ENCODE measurements around the gene FAM53B. TPM values are rescaled to one million over a fixed set of nuclear protein-coding genes. Genes with fewer than 3 reads are reported as not detected.

Gene FAM53B
- total RNA-seq, 1 experiment from 2014 or later: 13.7 TPM

- intact Hi-C loops (cut with micrococcal nuclease; ENCODE audit: unreplicated experiment): no loop called here
- H3K27me3 Mint-ChIP-seq (ENCODE audit: insufficient read depth, unreplicated experiment): no peaks in the 10 kb centered on the region
Observed at GRCh38 chr10:124677749-124678556, 66.2 kb downstream of the FAM53B start.

GRCh38 chr10:124677293-124677699 lies 66.9 kb downstream of the FAM53B start:
- Mint-ChIP-seq H3K36me3 (ENCODE audit: insufficient read depth, unreplicated experiment) (peaks cover 6% of the 10 kb centered on the region), H3K9me3 (ENCODE audit: unreplicated experiment) (no peaks in the 10 kb centered on the region), H3K4me3 (ENCODE audit: unreplicated experiment) (no peak overlapping the region), H3K4me1 (ENCODE audit: low read depth, unreplicated experiment) (no peaks in the 10 kb centered on the region), H3K27ac (ENCODE audit: unreplicated experiment) (no peak overlapping the region), H3K27me3 (ENCODE audit: insufficient read depth, unreplicated experiment) (no peaks in the 10 kb centered on the region)
- TF ChIP-seq, protein P1, sequence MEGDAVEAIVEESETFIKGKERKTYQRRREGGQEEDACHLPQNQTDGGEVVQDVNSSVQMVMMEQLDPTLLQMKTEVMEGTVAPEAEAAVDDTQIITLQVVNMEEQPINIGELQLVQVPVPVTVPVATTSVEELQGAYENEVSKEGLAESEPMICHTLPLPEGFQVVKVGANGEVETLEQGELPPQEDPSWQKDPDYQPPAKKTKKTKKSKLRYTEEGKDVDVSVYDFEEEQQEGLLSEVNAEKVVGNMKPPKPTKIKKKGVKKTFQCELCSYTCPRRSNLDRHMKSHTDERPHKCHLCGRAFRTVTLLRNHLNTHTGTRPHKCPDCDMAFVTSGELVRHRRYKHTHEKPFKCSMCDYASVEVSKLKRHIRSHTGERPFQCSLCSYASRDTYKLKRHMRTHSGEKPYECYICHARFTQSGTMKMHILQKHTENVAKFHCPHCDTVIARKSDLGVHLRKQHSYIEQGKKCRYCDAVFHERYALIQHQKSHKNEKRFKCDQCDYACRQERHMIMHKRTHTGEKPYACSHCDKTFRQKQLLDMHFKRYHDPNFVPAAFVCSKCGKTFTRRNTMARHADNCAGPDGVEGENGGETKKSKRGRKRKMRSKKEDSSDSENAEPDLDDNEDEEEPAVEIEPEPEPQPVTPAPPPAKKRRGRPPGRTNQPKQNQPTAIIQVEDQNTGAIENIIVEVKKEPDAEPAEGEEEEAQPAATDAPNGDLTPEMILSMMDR (IDR thresholded peaks at IDR 0.05; ENCODE audit: insufficient read depth in 1 of 2, low read depth in 1 of 2, low read length in 1 of 2, severe bottlenecking in 1 of 2, unreplicated experiment in 1 of 2): no peak
- H3K36me3 ChIP-seq (ENCODE audit: control insufficient read depth, insufficient read depth, low read length): peaks cover 5% of the 10 kb centered on the region
- no peaks in the 10 kb centered on the region for H3K4me1 ChIP-seq
- no peaks in the 10 kb centered on the region for H3K27me3 ChIP-seq (replicated peaks; ENCODE audit: control insufficient read depth, insufficient read depth, low read length)
- BruUV-seq (replicated peaks): no TSS peak
- DNase-seq: no peak
- intact Hi-C loops (cut with micrococcal nuclease; ENCODE audit: unreplicated experiment): no loop called here
- no peak overlapping the region for H3K4me3 ChIP-seq (ENCODE audit: low read depth, low read length)
- ChIA-PET POLR2A (no interaction called here), CTCF (no interaction called here)
- H3K9me3 ChIP-seq: no peaks in the 10 kb centered on the region

More at GRCh38 chr10:124677749-124678556, 66.2 kb downstream of the FAM53B start:
- POLR2A ChIA-PET: no interaction called here
- Mint-ChIP-seq H3K4me1 (ENCODE audit: low read depth, unreplicated experiment) (no peaks in the 10 kb centered on the region), H3K36me3 (ENCODE audit: insufficient read depth, unreplicated experiment) (peaks cover 6% of the 10 kb centered on the region), H3K27ac (ENCODE audit: unreplicated experiment) (no peak overlapping the region), H3K9me3 (ENCODE audit: unreplicated experiment) (no peaks in the 10 kb centered on the region), H3K4me3 (ENCODE audit: unreplicated experiment) (no peak overlapping the region)
- TF ChIP-seq, protein P1 (IDR thresholded peaks at IDR 0.05; ENCODE audit: insufficient read depth in 1 of 2, low read depth in 1 of 2, low read length in 1 of 2, severe bottlenecking in 1 of 2, unreplicated experiment in 1 of 2): no peak
- no peaks in the 10 kb centered on the region for H3K9me3 ChIP-seq
- no TSS peak for BruUV-seq (replicated peaks)
- no peak for DNase-seq
- H3K4me1 ChIP-seq: no peaks in the 10 kb centered on the region
- H3K27me3 ChIP-seq (replicated peaks; ENCODE audit: control insufficient read depth, insufficient read depth, low read length): no peaks in the 10 kb centered on the region
- no peak overlapping the region for H3K4me3 ChIP-seq (ENCODE audit: low read depth, low read length)
- CTCF ChIA-PET: no interaction called here
- H3K36me3 ChIP-seq (ENCODE audit: control insufficient read depth, insufficient read depth, low read length): peaks cover 5% of the 10 kb centered on the region

DNA sequence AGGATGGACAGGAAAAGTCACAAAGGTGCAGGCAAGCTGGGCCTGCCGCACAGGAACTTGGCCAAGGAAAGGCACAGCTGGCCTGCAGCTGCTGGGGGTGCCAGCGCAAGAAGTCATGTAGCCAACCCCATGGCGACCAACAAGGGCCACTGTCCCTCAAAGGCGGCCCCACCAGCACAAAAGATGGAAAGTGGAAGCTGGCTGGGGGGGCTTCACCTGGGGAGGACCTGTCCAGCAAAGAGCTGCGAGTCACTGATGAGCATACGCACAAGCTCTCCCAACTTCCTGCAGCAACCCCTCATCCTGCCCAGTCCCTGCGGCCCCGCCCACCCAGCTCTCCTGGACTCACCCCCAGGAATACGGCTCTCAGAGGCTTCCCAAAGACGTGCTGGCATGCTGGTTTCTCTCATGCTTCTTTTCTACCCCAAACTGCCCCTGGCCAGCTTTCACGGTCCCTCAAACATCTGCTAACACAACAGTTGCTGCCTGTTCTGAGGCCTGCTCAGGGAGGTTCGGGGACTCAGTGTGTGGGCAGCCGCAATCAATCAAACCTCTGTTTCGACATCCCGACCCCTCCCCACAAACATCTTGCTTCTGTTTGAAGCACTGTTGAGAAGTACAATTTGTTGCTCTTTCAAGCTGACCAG lies 67.6 kb downstream of the FAM53B start:
- POLR2A ChIA-PET: no interaction called here
- no peak for DNase-seq
- Histone ChIP-seq H3K36me3 (ENCODE audit: control insufficient read depth, insufficient read depth, low read length) (peaks cover 4% of the 10 kb centered on the region), H3K4me1 (no peaks in the 10 kb centered on the region), H3K4me3 (ENCODE audit: low read depth, low read length) (no peak overlapping the region), H3K27me3 (replicated peaks; ENCODE audit: control insufficient read depth, insufficient read depth, low read length) (no peaks in the 10 kb centered on the region), H3K9me3 (no peaks in the 10 kb centered on the region)
- TF ChIP-seq, protein P1 (IDR thresholded peaks at IDR 0.05; ENCODE audit: insufficient read depth in 1 of 2, low read depth in 1 of 2, low read length in 1 of 2, severe bottlenecking in 1 of 2, unreplicated experiment in 1 of 2): no peak
- intact Hi-C loops (cut with micrococcal nuclease; ENCODE audit: unreplicated experiment): no loop called here
- no peaks in the 10 kb centered on the region for H3K27me3 Mint-ChIP-seq (ENCODE audit: insufficient read depth, unreplicated experiment)
- CTCF ChIA-PET: no interaction called here
- H3K4me3 Mint-ChIP-seq (ENCODE audit: unreplicated experiment): no peak overlapping the region
- BruUV-seq (replicated peaks): no TSS peak
- peaks cover 6% of the 10 kb centered on the region for H3K36me3 Mint-ChIP-seq (ENCODE audit: insufficient read depth, unreplicated experiment)
- no peaks in the 10 kb centered on the region for H3K4me1 Mint-ChIP-seq (ENCODE audit: low read depth, unreplicated experiment)
- no peak overlapping the region for H3K27ac Mint-ChIP-seq (ENCODE audit: unreplicated experiment)
- no peaks in the 10 kb centered on the region for H3K9me3 Mint-ChIP-seq (ENCODE audit: unreplicated experiment)
